ENCODE measurements around the gene DIP2A.

DIP2A gene

DNA sequence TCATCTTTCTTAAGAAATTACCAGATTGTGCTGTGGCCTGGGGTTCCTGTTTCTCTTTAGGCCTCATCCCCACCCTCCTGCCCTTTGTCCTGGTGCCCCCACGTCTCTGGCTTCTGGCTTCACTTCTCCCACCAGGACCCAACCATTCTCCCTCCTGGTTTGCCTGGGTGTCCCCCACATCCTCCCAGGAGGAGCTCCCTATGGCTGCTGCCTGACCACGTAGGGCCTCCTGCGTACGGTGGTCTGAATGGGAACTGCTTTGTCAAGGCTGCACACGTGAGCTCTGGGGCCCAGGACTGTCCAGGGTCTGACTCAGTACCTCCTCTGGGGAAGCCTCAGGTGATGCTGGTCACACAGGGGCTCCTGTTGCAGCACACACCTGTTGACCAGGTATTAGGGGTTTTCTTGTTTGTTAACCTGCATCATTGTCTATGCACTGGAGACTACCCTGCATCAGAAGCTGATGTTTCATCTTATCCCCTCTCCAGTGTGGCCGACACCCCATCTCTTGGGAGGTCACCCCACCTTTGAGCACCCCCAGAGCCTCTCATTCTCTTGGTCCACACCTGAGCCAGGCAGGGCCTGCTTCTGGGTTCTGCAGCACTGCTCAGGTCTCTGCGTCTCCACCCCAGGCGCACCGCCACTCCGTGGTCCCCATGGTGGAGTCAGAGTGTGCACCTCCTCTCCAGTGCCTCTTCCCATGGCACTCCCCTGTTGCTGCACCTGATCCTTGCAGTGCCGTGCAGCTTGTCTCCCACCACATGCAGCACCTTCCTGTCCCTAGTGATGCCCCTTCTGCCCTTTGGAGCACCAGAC is 80.4 kb downstream of the DIP2A start:
- peaks cover 7% of the 10 kb centered on the region for H3K4me1 Mint-ChIP-seq
- no peaks in the 10 kb centered on the region for H3K27me3 Mint-ChIP-seq
- no peak for ATAC-seq (replicated peaks; ENCODE audit: extremely low read depth, poor library complexity, severe bottlenecking)
- DNase-seq (ENCODE audit: low spot score in 2 of 2) = no peak
- H3K36me3 Mint-ChIP-seq (ENCODE audit: insufficient read depth) = peaks cover 34% of the 10 kb centered on the region
- H3K4me3 Mint-ChIP-seq = no peak overlapping the region
- H3K27ac Mint-ChIP-seq (ENCODE audit: low read depth) = no peak overlapping the region
- H3K9me3 Mint-ChIP-seq = no peaks in the 10 kb centered on the region

DNA sequence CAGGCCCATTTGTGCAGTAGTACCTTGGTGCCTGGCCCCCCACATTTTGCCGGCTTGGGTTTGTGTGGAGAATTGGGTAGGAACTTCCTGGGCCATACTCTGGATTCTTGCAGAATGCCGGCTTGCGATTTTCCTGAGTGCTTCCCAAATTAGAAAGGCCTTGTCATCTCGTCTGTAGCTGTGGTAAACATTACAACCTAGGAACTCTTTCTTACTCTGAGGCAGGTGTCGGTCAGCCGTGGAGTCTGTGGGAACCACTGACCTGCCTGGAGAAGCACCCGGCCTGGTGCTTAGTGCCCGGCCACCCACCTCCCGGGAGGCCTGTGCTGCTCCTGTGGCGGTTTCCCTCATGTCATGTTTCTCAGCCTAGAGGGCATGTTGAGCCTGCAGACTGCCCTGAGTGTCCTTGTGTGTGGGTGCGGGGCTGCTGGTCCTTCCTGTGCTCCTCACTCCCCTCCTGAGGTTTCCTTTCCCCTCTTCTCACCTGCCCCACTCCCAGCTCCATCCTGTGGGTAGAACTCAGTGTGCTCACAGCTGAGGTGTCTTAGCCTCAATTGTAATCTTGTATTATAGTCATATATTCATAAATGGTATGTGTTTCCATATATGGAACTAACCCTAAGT is 81.5 kb downstream of the DIP2A start:
- H3K36me3 Mint-ChIP-seq (ENCODE audit: insufficient read depth) = peaks cover 32% of the 10 kb centered on the region
- peaks cover 8% of the 10 kb centered on the region for H3K4me1 Mint-ChIP-seq
- ATAC-seq (replicated peaks; ENCODE audit: extremely low read depth, poor library complexity, severe bottlenecking) = no peak

DNA sequence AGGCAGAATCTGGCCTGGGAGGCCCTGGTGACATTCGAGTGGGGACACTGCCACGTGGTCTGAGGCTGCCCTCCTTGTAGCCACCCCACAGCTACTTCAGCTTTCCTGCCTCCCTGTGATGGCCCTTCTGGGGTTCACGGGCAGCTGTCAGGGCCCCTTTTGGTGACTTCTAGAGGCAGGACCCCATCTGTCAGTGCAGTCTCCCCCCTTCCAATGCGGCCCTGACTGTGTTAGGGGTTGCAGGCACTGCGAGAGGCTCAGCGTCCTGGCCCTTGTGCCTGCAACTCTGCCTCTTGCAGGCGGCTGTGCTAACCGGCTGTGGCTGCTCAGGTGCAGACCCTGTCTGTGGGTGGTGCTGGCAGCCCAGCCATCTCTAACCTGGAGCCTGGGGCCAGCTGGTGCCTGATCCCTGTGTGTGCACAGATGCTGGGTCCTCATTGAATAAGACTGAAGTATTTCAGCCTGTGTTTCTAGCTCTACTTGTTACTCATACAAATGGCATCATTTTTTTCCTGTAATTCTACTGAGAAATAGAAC is 84.0 kb downstream of the DIP2A start:
- Mint-ChIP-seq H3K36me3 (ENCODE audit: insufficient read depth) (peaks cover 33% of the 10 kb centered on the region), H3K4me1 (peaks cover 8% of the 10 kb centered on the region), H3K4me3 (no peak overlapping the region), H3K27ac (ENCODE audit: low read depth) (no peak overlapping the region), H3K27me3 (no peaks in the 10 kb centered on the region), H3K9me3 (no peaks in the 10 kb centered on the region)
- DNase-seq (ENCODE audit: low spot score in 2 of 2) (no peak), ATAC-seq (replicated peaks; ENCODE audit: extremely low read depth, poor library complexity, severe bottlenecking) (no peak)

More for the DNA sequence above, 81.5 kb downstream of the DIP2A start:
- H3K4me3 Mint-ChIP-seq = no peak overlapping the region
- no peaks in the 10 kb centered on the region for H3K9me3 Mint-ChIP-seq
- no peak overlapping the region for H3K27ac Mint-ChIP-seq (ENCODE audit: low read depth)
- no peak for DNase-seq (ENCODE audit: low spot score in 2 of 2)
- no peaks in the 10 kb centered on the region for H3K27me3 Mint-ChIP-seq

DNA sequence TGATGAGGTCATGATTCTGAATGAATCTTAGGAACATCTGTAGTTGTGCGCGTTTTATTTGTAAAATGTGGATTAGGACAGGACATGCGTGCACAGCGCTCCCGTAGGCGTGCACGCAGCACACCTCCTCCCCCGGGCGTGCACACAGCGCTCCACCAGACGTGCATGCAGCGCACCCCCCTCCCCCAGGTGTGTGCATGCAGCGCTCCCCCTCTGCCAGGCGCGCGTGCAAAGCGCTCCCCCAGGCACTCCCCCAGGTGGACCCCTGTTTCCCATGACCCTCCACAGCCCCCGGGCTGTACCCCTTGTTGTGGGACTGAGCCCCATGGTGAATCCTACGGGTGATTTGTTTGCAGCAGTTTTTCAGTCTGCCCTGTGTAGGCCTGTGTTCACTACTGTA is 84.6 kb downstream of the DIP2A start:
- DNase-seq (ENCODE audit: low spot score in 2 of 2) = no peak
- no peak for ATAC-seq (replicated peaks; ENCODE audit: extremely low read depth, poor library complexity, severe bottlenecking)
- H3K27me3 Mint-ChIP-seq = no peaks in the 10 kb centered on the region
- peaks cover 10% of the 10 kb centered on the region for H3K4me1 Mint-ChIP-seq
- H3K9me3 Mint-ChIP-seq = no peaks in the 10 kb centered on the region
- H3K4me3 Mint-ChIP-seq = no peak overlapping the region
- H3K36me3 Mint-ChIP-seq (ENCODE audit: insufficient read depth) = peaks cover 29% of the 10 kb centered on the region
- no peak overlapping the region for H3K27ac Mint-ChIP-seq (ENCODE audit: low read depth)

DNA sequence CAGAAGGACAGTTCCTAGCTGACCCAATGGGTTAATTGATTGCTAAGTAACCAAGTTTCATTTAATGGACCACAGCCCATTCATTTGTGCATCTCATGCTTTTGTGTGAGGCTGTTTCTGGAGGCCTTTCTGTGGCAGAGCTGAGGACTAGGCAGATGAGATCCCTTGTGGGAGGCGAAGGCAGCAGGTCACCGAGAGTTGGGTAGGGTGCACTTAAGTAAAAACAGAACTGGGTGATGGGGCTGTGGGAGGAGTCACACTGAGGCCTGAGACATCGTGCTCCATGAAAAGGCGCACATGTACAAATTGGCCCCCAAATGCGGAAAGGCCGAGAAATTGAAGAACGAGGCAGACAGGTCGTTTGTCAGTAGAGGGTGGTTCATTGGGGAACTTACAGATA is 85.3 kb downstream of the DIP2A start:
- Mint-ChIP-seq H3K4me1 (peaks cover 17% of the 10 kb centered on the region), H3K27me3 (no peaks in the 10 kb centered on the region)

DNA sequence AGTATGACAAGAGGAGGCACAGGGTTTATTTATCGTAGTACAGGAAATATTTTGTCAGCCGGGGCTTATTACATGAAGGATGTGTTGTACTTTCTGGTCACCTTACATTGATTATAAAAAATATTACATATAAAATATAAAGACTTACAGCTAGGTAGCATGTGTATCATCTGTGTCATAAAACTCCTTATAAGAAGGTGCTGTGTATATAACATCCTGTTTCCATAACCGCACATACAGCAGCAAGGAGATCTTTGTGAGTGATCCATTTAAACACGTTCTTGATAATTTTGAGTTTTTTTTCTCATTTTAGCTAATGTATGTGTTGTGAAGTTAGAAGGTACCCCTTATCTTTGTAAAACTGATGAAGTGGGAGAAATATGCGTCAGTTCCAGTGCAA is 86.1 kb downstream of the DIP2A start:
- H3K27ac Mint-ChIP-seq (ENCODE audit: low read depth) = no peak overlapping the region
- no peaks in the 10 kb centered on the region for H3K9me3 Mint-ChIP-seq
- no peaks in the 10 kb centered on the region for H3K27me3 Mint-ChIP-seq
- ATAC-seq (replicated peaks; ENCODE audit: extremely low read depth, poor library complexity, severe bottlenecking) (no peak), DNase-seq (ENCODE audit: low spot score in 2 of 2) (no peak)
- peaks cover 19% of the 10 kb centered on the region for H3K4me1 Mint-ChIP-seq
- H3K36me3 Mint-ChIP-seq (ENCODE audit: insufficient read depth) = peaks cover 28% of the 10 kb centered on the region
- H3K4me3 Mint-ChIP-seq = no peak overlapping the region

More for the DNA sequence above, 85.3 kb downstream of the DIP2A start:
- Mint-ChIP-seq H3K27ac (ENCODE audit: low read depth) (no peak overlapping the region), H3K4me3 (no peak overlapping the region), H3K9me3 (no peaks in the 10 kb centered on the region), H3K36me3 (ENCODE audit: insufficient read depth) (peaks cover 27% of the 10 kb centered on the region)
- ATAC-seq (replicated peaks; ENCODE audit: extremely low read depth, poor library complexity, severe bottlenecking) (no peak), DNase-seq (ENCODE audit: low spot score in 2 of 2) (no peak)

DNA sequence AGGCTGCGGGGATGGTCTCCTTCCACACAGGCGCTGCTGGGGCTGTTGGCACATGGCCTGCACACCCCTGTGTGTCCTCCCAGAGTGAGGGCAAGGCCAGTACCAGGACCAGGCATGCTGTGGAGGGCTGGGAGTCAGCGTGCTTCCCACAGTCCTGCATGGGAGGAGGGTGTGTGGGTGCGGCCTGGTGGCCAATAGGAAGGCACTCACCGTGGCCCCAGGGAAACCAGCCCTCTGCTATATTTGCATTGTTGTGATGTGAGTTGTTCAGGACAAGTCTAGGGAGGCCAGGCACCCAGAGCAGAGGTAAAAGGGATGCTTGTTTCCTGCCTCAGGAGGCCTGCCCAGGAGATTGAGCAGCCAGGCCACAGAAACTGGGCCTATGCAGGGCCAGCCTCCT is 86.7 kb downstream of the DIP2A start:
- DNase-seq (ENCODE audit: low spot score in 2 of 2) = no peak
- ATAC-seq (replicated peaks; ENCODE audit: extremely low read depth, poor library complexity, severe bottlenecking) = no peak
- H3K9me3 Mint-ChIP-seq = no peaks in the 10 kb centered on the region
- peaks cover 30% of the 10 kb centered on the region for H3K36me3 Mint-ChIP-seq (ENCODE audit: insufficient read depth)
- H3K27me3 Mint-ChIP-seq = no peaks in the 10 kb centered on the region
- H3K4me3 Mint-ChIP-seq = no peak overlapping the region
- no peak overlapping the region for H3K27ac Mint-ChIP-seq (ENCODE audit: low read depth)
- H3K4me1 Mint-ChIP-seq = peaks cover 25% of the 10 kb centered on the region

DNA sequence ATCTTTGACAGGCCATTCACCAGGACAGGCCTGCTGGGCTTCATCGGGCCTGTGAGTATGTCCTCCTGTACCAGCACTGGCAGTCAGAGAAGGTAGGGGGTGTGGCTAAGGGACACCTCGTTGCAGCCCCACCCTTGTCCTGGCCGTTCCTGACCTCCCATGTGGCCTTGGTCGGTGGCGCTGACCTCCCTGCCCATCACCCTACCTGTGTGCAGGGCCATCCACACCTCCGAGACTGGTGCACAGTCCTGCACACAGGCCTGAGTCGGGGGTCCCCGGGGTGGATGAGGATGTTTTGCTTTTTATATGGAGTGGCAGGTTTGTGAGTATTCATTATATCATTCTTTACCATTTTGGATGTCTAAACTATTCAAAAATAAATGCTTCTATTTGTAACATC is 87.2 kb downstream of the DIP2A start:
- Mint-ChIP-seq H3K9me3 (no peaks in the 10 kb centered on the region), H3K36me3 (ENCODE audit: insufficient read depth) (peaks cover 32% of the 10 kb centered on the region), H3K4me1 (peaks cover 30% of the 10 kb centered on the region), H3K4me3 (no peak overlapping the region), H3K27me3 (no peaks in the 10 kb centered on the region), H3K27ac (ENCODE audit: low read depth) (no peak overlapping the region)
- DNase-seq (ENCODE audit: low spot score in 2 of 2) (no peak), ATAC-seq (replicated peaks; ENCODE audit: extremely low read depth, poor library complexity, severe bottlenecking) (no peak)

DNA sequence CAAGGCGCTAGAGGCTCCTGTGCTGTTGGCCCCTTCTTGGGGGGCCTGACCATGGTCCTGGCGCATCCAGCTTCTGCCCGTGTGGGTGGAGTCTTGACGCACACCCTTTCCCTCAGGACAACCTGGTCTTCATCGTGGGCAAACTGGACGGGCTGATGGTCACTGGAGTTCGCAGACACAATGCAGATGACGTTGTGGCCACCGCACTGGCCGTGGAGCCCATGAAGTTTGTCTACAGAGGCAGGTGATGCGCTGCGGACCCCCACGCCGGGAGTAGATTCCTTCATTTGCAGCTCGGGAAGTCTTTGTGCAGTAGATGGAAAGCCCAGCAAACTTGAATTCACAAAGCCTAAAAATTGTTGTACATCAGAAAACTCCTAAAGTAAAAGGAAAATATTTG is 88.1 kb downstream of the DIP2A start:
- no peak overlapping the region for H3K4me3 Mint-ChIP-seq
- H3K4me1 Mint-ChIP-seq = peaks cover 31% of the 10 kb centered on the region
- DNase-seq (ENCODE audit: low spot score in 2 of 2) (no peak), ATAC-seq (replicated peaks; ENCODE audit: extremely low read depth, poor library complexity, severe bottlenecking) (no peak)
- H3K36me3 Mint-ChIP-seq (ENCODE audit: insufficient read depth) = peaks cover 33% of the 10 kb centered on the region
- no peaks in the 10 kb centered on the region for H3K27me3 Mint-ChIP-seq
- no peaks in the 10 kb centered on the region for H3K9me3 Mint-ChIP-seq
- H3K27ac Mint-ChIP-seq (ENCODE audit: low read depth) = no peak overlapping the region

DNA sequence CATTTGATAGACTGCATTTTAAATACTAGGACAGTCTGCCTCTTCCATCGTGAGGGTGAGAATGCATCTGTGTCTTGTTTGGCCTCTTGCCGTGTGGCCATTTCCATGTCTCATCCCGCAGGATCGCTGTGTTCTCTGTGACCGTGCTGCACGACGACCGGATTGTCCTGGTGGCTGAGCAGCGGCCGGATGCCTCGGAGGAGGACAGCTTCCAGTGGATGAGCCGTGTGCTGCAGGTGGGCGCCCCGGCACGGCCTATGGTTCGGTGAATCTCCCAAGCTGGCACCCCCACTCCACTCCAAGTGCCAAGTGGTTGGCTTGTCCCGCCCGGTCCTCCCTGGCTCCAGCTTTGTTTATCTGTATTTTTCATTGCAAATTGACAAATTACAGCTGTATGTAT is 91.0 kb downstream of the DIP2A start:
- Mint-ChIP-seq H3K9me3 (no peaks in the 10 kb centered on the region), H3K4me1 (peaks cover 28% of the 10 kb centered on the region), H3K36me3 (ENCODE audit: insufficient read depth) (peaks cover 25% of the 10 kb centered on the region), H3K27me3 (no peaks in the 10 kb centered on the region), H3K27ac (ENCODE audit: low read depth) (peak overlapping the region; percentile 99), H3K4me3 (no peak overlapping the region)
- no peak for ATAC-seq (replicated peaks; ENCODE audit: extremely low read depth, poor library complexity, severe bottlenecking)
- no peak for DNase-seq (ENCODE audit: low spot score in 2 of 2)

DNA sequence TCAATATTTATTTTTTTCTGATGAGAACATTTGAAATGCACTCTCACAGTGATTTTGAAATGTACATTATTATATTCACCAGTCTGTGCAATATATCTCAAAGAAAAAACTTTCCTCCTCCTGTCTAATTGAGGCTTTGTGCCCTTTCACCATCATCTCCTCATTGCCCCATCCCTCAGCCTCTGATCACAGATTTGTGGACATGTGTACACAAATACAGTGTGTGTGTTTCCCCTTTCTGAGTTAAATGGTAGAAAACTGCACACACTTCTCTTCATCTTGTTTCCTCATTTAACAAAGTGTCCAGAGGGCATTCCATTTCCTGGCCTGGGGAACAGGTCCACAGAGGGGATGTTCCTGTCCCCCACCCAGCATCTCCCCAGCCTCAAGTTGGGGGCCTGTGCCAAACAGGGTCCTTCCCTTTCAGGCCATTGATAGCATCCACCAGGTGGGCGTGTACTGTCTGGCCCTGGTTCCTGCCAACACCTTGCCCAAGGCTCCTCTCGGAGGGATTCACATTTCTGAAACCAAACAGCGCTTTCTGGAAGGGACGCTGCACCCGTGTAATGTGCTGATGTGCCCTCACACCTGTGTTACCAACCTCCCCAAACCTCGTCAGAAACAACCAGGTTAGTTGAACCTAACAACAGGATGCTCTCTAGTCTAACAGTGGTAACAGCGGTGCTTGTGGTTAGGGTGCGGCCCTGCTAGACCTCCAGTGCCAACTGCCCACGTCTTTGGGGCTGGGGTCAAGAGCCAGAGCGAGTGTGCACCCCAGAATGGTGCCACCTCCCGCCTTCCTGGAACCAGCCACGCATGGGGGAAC is 91.6 kb downstream of the DIP2A start:
- peaks cover 28% of the 10 kb centered on the region for H3K4me1 Mint-ChIP-seq
- H3K36me3 Mint-ChIP-seq (ENCODE audit: insufficient read depth) = peaks cover 25% of the 10 kb centered on the region
- H3K9me3 Mint-ChIP-seq = no peaks in the 10 kb centered on the region
- DNase-seq (ENCODE audit: low spot score in 2 of 2) (peak; percentile 40 to 65), ATAC-seq (replicated peaks; ENCODE audit: extremely low read depth, poor library complexity, severe bottlenecking) (peak; percentile 86)
- no peaks in the 10 kb centered on the region for H3K27me3 Mint-ChIP-seq
- H3K27ac Mint-ChIP-seq (ENCODE audit: low read depth) = peak overlapping the region; percentile 99
- H3K4me3 Mint-ChIP-seq = peak overlapping the region; percentile 64

DNA sequence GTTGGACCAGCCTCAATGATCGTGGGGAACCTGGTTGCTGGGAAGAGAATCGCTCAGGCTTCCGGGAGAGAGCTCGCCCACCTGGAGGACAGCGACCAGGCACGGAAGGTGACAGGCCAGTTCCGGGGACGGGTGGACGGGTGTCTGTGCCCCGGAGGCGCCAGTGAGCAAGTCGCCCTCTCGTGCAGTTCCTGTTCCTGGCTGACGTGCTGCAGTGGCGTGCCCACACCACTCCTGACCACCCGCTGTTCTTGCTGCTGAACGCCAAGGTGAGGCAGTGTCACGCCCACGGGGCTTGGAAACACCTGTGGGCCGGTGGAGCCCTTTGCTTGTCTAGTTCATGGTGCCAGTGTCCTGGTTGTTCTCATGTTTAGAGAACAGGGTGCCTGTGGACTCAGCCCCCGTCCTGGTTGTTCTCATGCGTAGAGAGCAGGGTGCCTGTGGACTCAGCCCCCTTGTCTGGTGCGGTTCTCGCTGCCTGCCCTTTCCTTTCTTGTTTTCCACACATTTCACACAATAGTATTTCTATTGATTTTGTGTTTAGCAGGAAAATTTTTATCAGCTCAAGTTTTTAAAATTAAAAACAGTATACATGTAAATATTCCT is 93.0 kb downstream of the DIP2A start:
- peaks cover 23% of the 10 kb centered on the region for H3K36me3 Mint-ChIP-seq (ENCODE audit: insufficient read depth)
- H3K9me3 Mint-ChIP-seq = no peaks in the 10 kb centered on the region
- no peak for ATAC-seq (replicated peaks; ENCODE audit: extremely low read depth, poor library complexity, severe bottlenecking)
- H3K27me3 Mint-ChIP-seq = no peaks in the 10 kb centered on the region
- peaks cover 28% of the 10 kb centered on the region for H3K4me1 Mint-ChIP-seq
- H3K27ac Mint-ChIP-seq (ENCODE audit: low read depth) = peak overlapping the region; percentile 99
- peak overlapping the region; percentile 59 for H3K4me3 Mint-ChIP-seq
- DNase-seq (ENCODE audit: low spot score in 2 of 2) = no peak
